ENCODE data around the gene HINFP.
A peak's percentile ranks its signal among the peaks of the same experiment; 100 is the strongest.
"Not testable (repeated sequence)": the region's sequence is repeated elsewhere in the genome, so short reads cannot be mapped to it uniquely, and the experiment has no call there.

HINFP gene

GRCh38 chr11:119160151-119160550 lies 38.8 kb downstream of the HINFP start:
- DNase-seq, result no peak

GRCh38 chr11:119161871-119162270 lies 40.5 kb downstream of the HINFP start:
- DNase-seq, result no peak

- DNase-seq, result no peak
These were observed 45.1 kb downstream of the HINFP start for GRCh38 chr11:119166368-119167076.

- not testable (repeated sequence) for DNase-seq
These were observed 45.7 kb downstream of the HINFP start for GRCh38 chr11:119167077-119167458.

GRCh38 chr11:119167933-119168332 lies 46.6 kb downstream of the HINFP start:
- DNase-seq, result no peak

- peak; percentile 42 to 72 (median 65) for DNase-seq
These were observed 47.3 kb downstream of the HINFP start, which contains the start of gene NLRX1 for GRCh38 chr11:119168471-119169281. Gene NLRX1 (plus strand): TSS chr11:119168725. CDS start chr11:119171404, 2,679 bp downstream.

- DNase-seq, result no peak
These were observed 47.9 kb downstream of the HINFP start for GRCh38 chr11:119169282-119169719.

- DNase-seq, result no peak
These were observed 51.1 kb downstream of the HINFP start for GRCh38 chr11:119172513-119172912.

- DNase-seq, result no peak
These were observed 52.1 kb downstream of the HINFP start for GRCh38 chr11:119173453-119173852.

- DNase-seq, result no peak
These were observed 54.2 kb downstream of the HINFP start for GRCh38 chr11:119175493-119176077.

- no peak for DNase-seq
These were observed 56.8 kb downstream of the HINFP start for GRCh38 chr11:119178166-119178680.

- no peak for DNase-seq
These were observed 58.0 kb downstream of the HINFP start for GRCh38 chr11:119179342-119179741.

- no peak for DNase-seq
These were observed 58.6 kb downstream of the HINFP start for GRCh38 chr11:119179983-119180382.

GRCh38 chr11:119180729-119181676 lies 59.6 kb downstream of the HINFP start:
- no peak for DNase-seq

- DNase-seq, result no peak
These were observed 60.5 kb downstream of the HINFP start for GRCh38 chr11:119181677-119182412.

- not testable (repeated sequence) for DNase-seq
These were observed 63.0 kb downstream of the HINFP start for GRCh38 chr11:119184399-119184798.
